Pons (tissue), 1 donor: ENCODE data around the gene INHA.

Experiments used
- DNase-seq: peaks from one replicate; pipeline ENCODE4 v3.0.0-alpha.2; 2016; ENCODE audit warnings: low spot score

The INHA gene

DNA sequence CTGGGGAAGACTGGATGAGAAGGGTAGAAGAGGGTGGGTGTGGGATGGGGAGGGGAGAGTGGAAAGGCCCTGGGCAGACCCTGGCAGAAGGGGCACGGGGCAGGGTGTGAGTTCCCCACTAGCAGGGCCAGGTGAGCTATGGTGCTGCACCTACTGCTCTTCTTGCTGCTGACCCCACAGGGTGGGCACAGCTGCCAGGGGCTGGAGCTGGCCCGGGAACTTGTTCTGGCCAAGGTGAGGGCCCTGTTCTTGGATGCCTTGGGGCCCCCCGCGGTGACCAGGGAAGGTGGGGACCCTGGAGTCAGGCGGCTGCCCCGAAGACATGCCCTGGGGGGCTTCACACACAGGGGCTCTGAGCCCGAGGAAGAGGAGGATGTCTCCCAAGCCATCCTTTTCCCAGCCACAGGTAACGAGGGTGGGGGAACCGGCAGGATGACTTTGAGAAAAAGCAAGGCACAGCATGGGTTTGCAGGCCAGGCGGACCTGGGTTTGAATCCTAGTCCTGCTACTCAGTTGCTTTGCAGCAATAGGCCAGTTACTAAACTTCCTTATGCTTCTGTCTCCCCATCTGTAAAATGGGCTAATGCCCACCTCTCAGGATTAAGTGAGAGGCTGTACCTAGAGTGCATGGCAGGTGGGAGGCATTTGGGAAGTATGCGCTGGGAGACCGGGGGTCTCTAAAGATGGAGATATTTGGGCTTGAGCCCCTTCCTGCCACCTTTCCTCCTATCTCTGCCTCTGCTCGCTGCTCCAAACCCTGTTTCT, at the start of gene INHA:
Gene INHA (plus strand): TSS at position 74 of the 765 bp plus-strand sequence. CDS start 65 bp downstream, at position 139.
- DNase-seq: no peak

- DNase-seq: no peak
Observed at GRCh38 chr2:219523031-219523671, 49.0 kb upstream of the INHA start.

DNA sequence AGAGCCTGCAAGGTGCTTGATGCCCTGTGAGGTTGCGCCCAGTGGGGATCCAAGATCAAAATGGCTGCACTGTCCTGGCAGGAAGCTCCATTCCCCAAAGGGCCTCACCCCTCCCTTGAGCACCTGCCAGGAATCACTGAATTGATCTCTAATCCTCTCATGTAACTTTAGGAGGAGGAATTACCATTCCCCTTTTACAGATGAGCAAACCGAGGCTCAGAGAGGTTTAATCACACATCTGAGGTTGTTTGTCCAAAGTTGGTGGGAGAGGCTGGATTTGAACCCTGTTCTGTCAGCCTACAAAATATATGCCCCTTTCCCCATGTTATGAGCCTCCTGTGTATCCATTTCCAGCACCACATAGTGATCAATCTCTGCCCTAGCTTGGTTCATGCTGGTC, 47.3 kb upstream of the INHA start:
- no peak for DNase-seq

DNA sequence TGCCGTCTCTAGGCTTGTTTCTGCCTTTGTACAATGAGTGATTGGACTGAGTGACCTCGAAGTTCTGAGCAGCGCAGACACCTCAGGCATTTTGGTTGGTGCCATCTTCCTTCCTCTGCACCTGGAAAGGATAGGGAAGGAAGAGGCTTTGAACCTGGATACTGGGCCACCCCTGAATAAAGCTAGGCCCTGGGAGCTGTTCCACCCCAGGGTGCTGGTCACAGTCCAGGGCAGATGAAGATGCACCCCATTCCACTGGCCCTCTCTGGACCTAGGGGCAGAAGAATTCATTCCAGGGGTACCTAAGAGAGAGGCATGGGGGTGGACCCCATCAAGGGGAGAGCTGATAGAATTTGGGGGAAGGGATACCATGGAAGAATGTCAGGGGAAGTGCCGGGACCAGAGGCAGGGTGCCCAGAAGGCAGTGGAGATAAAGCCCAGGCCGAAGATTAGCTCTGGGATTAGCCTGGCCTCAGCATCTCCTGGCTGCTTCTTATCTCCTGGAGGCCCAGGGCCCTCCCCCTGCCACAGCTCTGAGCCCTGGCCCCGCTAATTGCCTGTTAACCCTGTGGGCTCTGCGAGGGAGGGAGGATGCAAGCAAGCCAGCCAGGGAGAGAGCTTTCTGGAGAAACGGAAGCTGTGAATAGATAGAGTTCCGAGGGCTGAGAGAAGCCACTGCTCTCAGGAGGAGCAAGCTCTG, 46.4 kb upstream of the INHA start:
- DNase-seq: no peak

DNA sequence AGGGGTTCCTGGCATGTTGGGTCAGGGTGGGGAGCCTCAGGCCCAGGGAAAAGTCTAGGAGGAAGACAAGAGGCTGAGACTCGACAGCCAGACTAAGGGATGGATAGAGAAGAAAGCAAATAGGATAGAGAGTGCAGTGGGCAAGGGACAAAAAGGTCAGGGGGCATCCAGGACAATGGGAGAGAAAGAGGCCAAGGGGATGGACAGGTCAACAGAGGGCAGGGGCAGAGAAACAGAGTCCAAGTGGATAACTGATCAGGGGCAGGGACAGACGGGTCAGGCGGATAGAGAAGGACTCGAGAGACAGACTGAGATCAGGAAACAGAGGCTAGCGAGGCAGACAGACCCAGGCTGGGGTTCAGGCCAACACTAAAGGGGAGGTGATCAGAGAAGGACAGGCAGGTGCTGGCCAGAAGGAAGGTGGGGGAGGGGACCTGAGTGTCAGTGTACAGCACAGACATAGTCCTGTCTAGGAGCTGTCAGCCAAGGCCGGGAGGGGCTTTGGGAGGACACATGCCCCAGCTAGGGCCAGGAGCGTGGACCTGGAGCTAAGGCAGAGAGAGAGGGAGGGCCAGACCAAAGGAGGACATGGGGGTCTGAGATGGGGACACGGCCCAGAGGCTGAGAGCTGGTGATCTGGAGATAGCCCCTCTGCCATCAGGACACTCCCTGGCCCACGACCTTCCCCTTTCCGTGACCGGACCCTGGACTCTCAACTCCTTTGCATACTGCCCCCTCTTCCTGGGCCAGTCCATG, 45.6 kb upstream of the INHA start:
- no peak for DNase-seq

DNA sequence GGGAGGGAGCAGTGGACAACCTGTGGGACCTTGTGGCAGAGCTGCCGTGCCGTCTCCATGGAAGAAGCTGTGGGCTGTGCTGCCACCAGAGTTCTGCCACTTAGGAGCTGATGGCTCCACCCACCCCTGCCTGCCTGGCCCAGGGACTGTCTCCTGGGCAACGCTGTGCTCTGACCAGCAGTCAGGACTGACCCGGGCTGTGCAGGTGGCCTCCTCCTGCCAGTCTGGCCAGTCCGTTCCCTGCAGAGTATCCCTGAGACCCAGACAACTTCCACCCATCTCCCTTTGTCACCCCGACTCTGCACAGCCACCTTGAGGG, 45.1 kb upstream of the INHA start:
- no peak for DNase-seq

- no peak for DNase-seq
Observed at GRCh38 chr2:219527472-219527871, 44.6 kb upstream of the INHA start.

- peak; percentile 77 for DNase-seq
Observed at GRCh38 chr2:219530048-219530963, 41.8 kb upstream of the INHA start.

GRCh38 chr2:219531639-219532377, 40.3 kb upstream of the INHA start:
- no peak for DNase-seq

DNA sequence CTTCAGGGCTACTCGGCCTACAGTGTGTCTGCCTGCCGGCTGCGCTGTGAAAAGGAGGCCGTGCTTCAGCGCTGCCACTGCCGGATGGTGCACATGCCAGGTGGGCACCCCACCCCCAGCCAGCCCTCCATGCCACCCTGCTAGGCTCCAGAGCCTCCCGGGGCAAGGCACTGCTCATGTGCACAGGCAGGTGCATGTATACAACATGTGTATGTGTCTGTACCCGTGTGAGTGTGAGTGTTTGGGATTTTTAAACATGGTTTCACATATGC, 39.8 kb upstream of the INHA start:
- no peak for DNase-seq

- DNase-seq: no peak
Observed at GRCh38 chr2:219533930-219534661, 38.0 kb upstream of the INHA start.

DNA sequence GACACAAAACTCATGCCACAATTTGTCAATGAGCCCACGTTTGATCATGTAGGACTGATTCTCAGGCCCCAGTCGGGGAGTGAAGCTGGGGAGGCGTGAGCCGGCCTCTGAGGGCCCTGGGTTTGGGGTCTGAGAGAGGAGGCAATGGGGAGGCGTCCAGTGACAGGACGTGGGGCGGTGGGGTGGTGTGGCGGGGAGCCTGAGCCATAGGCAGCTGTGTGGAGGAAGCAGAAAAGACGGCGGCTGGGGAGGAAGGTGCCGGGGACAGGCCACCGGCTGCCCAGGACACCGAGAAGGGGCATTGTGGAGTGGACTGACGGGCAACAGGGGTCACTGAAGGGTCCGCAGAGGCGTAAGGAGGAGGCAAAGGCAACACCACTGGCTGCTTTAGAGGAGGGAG, 35.7 kb upstream of the INHA start:
- DNase-seq: no peak

DNA sequence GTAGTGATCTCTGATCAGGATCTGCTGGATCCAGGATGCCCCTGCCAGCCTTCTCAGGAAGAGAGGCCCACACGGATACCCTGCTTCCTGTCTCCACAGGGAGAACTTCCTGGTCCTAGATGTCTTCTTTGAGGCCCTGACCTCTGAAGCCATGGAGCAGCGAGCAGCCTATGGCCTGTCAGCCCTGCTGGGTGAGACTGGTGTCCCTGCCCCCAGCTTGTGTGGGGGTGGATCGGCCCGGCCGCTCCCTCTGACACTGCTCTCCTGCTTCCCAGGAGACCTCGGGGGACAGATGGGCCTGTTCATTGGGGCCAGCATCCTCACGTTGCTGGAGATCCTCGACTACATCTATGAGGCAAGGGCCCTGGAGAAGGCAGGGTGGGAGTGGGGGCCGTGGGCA, 35.1 kb upstream of the INHA start:
- DNase-seq: no peak

GRCh38 chr2:219537657-219538488, 34.2 kb upstream of the INHA start:
- no peak for DNase-seq

DNA sequence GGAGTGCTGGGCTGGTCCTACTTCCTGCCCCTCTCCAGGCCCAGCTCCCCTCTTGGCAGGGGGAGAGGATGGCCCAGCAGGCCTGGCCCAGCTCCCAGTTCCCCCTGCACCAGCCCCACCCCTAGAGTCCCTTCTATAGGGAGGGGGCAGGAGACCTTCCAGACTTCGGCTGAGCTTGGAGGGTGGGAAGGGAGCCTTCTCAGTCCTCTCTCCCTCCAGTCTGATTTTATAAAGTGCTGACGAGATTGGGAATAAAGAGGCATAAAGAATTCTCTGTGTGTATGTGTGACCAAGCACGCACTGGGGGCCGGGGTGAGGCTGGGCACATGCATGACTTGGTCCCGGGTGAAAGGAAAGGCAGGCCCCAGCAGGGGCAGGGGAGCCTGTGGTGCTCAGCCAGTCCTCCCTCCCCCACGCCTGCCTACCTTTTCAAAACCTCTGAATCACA, 33.6 kb upstream of the INHA start:
- no peak for DNase-seq

DNA sequence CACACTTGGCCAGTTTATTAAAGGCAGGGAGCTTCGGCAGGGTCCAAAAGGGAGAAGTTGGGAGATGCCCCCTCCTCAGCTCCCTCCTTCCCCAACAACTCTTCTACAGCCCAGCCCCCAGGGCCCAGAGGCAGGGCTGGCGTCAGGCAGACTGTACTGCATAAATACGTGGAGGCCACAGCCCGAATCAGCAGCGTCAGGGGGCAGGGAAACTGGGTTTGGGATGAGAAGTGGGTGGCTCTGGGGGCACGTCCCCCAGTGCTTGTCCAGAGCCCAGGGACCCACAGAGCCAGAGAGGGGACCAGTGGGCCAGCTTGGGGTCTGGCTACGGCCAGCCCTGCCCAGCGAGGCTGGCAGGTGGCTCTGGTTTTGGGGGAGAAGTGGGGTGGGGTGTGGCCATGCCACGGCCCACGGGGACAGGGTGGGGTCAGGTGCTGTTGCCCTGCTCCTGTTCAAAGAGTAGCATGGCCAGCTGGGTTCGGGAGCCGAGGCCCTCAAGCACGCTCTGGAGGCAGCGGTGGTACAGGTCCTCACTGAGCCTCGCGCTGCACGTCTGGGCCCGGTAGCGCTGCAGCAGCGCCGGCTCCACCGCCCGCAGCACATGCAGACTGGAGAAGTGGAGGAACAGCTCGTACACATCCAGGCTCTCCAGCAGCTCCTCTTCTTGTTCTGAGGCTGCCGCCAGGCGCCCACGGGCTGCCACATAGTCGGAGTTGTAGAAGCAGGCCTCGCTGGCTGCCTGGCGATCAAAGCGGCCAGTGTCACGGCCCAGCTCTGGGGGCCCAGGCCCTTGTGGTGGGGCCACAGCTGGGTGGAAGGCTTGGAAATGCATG, 32.9 kb upstream of the INHA start:
- DNase-seq: no peak

GRCh38 chr2:219539926-219540678, 32.0 kb upstream of the INHA start:
- no peak for DNase-seq
